ENCODE data around the gene RTL5. TPM values are rescaled to one million over a fixed set of nuclear protein-coding genes. Genes with fewer than 3 reads are reported as not detected.

RTL5 gene
- total RNA-seq, 1 donor from 2014 or later = 3.1 TPM

DNA sequence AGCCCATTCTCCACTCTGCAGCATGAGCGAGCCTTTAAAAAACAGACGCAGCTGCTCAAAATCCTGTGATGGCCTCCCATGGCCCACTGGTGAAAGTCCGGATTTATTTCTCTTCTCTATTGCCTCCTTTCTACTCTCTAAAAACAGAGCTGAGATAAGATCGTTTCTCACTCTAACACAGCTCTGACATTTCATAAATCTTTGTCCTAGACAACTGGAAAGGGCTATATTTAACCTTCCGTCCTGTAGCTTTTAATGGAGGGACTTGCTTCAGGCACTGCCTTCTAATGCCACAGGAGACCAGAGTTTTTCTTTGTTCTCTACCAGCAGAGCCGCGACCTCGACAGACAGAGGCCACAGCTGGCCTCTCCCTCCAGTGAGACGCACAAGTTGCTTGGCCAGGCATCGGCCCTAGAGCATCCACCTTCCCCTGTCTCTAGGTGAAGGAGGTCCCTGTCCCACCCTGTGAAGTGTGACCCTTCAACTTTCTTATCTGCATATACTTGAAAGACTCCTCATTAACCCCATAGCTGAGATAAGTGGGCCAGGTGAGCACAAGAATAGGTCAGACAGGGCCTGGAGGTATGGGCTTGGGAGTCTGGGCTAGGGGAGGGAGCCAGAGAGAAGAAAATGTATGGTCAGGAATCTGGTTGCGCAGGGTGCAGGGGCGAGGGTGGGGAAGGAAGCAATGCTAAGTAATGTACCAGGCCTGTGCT is 50.0 kb downstream of the RTL5 start:
- Histone ChIP-seq H3K9me3 (ENCODE audit: control insufficient read depth in 3 of 3, low read length in 3 of 3) (no peaks in the 10 kb centered on the region), H3K27ac (ENCODE audit: low read depth, low read length) (peak overlapping the region; percentile 3), H3K4me3 (ENCODE audit: low read length in 3 of 3) (peak overlapping the region in 1 of 3 donors; percentile 30), H3K9ac (ENCODE audit: low read depth in 1 of 3, low read length in 3 of 3) (peak overlapping the region in 2 of 3 donors; percentile 16), H3K4me1 (ENCODE audit: control insufficient read depth in 3 of 3, insufficient read depth in 3 of 3, low read length in 3 of 3) (peaks cover 15 to 24% (median 18%) of the 10 kb centered on the region in 3 donors), H3K36me3 (ENCODE audit: control insufficient read depth in 3 of 3, insufficient read depth in 3 of 3, low read length in 3 of 3) (no peaks in the 10 kb centered on the region), H3K27me3 (ENCODE audit: control insufficient read depth in 3 of 3, insufficient read depth in 3 of 3, low read length in 3 of 3) (peaks cover 0 to 6% (median 0%) of the 10 kb centered on the region in 3 donors)

GRCh38 chrX:72080800-72081199 is 50.9 kb downstream of the RTL5 start:
- Histone ChIP-seq H3K9ac (ENCODE audit: low read depth in 1 of 3, low read length in 3 of 3) (no peak overlapping the region), H3K36me3 (ENCODE audit: control insufficient read depth in 3 of 3, insufficient read depth in 3 of 3, low read length in 3 of 3) (no peaks in the 10 kb centered on the region), H3K4me1 (ENCODE audit: control insufficient read depth in 3 of 3, insufficient read depth in 3 of 3, low read length in 3 of 3) (peaks cover 15 to 24% (median 18%) of the 10 kb centered on the region in 3 donors), H3K27ac (ENCODE audit: low read depth, low read length) (no peak overlapping the region), H3K27me3 (ENCODE audit: control insufficient read depth in 3 of 3, insufficient read depth in 3 of 3, low read length in 3 of 3) (peaks cover 0 to 9% (median 0%) of the 10 kb centered on the region in 3 donors), H3K9me3 (ENCODE audit: control insufficient read depth in 3 of 3, low read length in 3 of 3) (no peaks in the 10 kb centered on the region), H3K4me3 (ENCODE audit: low read length in 3 of 3) (peak overlapping the region in 2 of 3 donors; percentile 22 to 35)

DNA sequence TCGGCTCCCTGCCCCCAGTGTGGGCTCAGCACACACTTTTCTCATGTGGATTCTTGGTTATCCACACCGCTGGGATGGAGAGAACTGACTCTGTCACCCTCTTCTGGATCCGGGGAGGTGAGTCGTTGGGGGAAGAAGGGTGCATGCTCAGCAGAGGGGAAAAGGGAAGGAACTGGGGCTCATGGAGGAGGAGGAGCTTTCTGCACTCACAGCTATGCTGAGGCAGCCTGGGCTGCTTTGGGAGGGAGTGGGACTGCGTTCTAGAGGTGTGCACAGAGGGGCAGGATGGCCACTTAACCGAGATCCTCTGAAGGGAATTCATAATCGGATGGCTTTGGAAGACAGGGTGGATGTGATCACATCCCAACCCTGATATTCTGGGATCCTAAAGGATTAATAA is 51.6 kb downstream of the RTL5 start:
- Histone ChIP-seq H3K4me3 (ENCODE audit: low read length in 3 of 3) (peak overlapping the region; percentile 34 to 54 (median 35)), H3K9me3 (ENCODE audit: control insufficient read depth in 3 of 3, low read length in 3 of 3) (no peaks in the 10 kb centered on the region), H3K4me1 (ENCODE audit: control insufficient read depth in 3 of 3, insufficient read depth in 3 of 3, low read length in 3 of 3) (peaks cover 15 to 24% (median 18%) of the 10 kb centered on the region in 3 donors), H3K27ac (ENCODE audit: low read depth, low read length) (peak overlapping the region; percentile 54), H3K27me3 (ENCODE audit: control insufficient read depth in 3 of 3, insufficient read depth in 3 of 3, low read length in 3 of 3) (peaks cover 0 to 9% (median 0%) of the 10 kb centered on the region in 3 donors), H3K9ac (ENCODE audit: low read depth in 1 of 3, low read length in 3 of 3) (peak overlapping the region in 1 of 3 donors; percentile 21), H3K36me3 (ENCODE audit: control insufficient read depth in 3 of 3, insufficient read depth in 3 of 3, low read length in 3 of 3) (no peaks in the 10 kb centered on the region)

DNA sequence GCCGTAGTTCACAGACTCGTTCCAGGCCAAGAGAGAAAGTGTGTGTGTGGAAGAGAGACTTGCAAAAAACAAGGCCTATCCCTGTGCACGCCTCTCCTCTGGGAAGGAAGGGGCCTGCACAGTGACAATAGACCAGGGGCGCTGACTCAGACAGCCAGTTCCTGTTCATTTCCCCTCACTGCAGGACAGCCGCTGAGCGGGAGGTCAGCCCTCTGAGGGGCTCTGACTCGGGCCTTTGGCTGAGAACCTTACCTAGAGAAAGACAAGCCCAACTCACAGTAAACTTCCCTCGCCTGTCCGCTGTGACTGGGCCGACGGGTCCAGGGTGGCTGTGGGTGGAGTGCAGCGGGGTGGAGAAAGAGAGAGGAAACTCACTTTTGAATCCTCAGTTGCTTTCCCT is 52.1 kb downstream of the RTL5 start:
- no peaks in the 10 kb centered on the region for H3K36me3 ChIP-seq (ENCODE audit: control insufficient read depth in 3 of 3, insufficient read depth in 3 of 3, low read length in 3 of 3)
- H3K9me3 ChIP-seq (ENCODE audit: control insufficient read depth in 3 of 3, low read length in 3 of 3) = no peaks in the 10 kb centered on the region
- peaks cover 15 to 24% (median 18%) of the 10 kb centered on the region in 3 donors for H3K4me1 ChIP-seq (ENCODE audit: control insufficient read depth in 3 of 3, insufficient read depth in 3 of 3, low read length in 3 of 3)
- H3K9ac ChIP-seq (ENCODE audit: low read depth in 1 of 3, low read length in 3 of 3) = peak overlapping the region in 1 of 3 donors; percentile 21
- H3K27ac ChIP-seq (ENCODE audit: low read depth, low read length) = peak overlapping the region; percentile 54
- peak overlapping the region in 2 of 3 donors; percentile 34 to 35 for H3K4me3 ChIP-seq (ENCODE audit: low read length in 3 of 3)
- peaks cover 0 to 9% (median 0%) of the 10 kb centered on the region in 3 donors for H3K27me3 ChIP-seq (ENCODE audit: control insufficient read depth in 3 of 3, insufficient read depth in 3 of 3, low read length in 3 of 3)

DNA sequence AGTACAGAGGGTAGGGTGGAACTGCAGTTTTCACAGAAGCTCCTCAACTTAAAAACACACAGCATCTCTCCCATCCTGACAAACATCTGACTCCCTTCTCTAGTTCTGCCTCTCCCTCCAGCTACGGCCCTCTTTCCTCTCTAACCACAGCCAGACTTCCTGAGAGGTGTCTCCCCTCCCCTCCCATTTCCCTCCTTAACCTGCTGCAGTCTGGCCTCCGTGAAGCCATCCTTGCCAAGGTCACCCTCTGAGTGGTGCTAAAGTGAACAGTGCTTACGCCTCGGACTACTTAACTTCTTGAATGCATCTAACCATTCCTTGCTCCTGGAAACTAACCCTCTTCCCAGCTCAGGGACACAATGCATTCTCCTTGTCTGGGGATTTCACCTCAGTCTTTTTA is 53.3 kb downstream of the RTL5 start:
- Histone ChIP-seq H3K27me3 (ENCODE audit: control insufficient read depth in 3 of 3, insufficient read depth in 3 of 3, low read length in 3 of 3) (peaks cover 0 to 10% (median 0%) of the 10 kb centered on the region in 3 donors), H3K27ac (ENCODE audit: low read depth, low read length) (peak overlapping the region; percentile 48), H3K36me3 (ENCODE audit: control insufficient read depth in 3 of 3, insufficient read depth in 3 of 3, low read length in 3 of 3) (no peaks in the 10 kb centered on the region), H3K4me1 (ENCODE audit: control insufficient read depth in 3 of 3, insufficient read depth in 3 of 3, low read length in 3 of 3) (peaks cover 15 to 24% (median 18%) of the 10 kb centered on the region in 3 donors), H3K9me3 (ENCODE audit: control insufficient read depth in 3 of 3, low read length in 3 of 3) (no peaks in the 10 kb centered on the region), H3K9ac (ENCODE audit: low read depth in 1 of 3, low read length in 3 of 3) (no peak overlapping the region), H3K4me3 (ENCODE audit: low read length in 3 of 3) (no peak overlapping the region)

Other genes starting within 250 kb of the RTL5 start
- 4.7 TPM for gene NHSL2, start 221.1 kb downstream of the RTL5 start, total RNA-seq
- gene PIN4, start 49.8 kb upstream of the RTL5 start, total RNA-seq = 13.0 TPM
- 0.52 TPM for gene ERCC6L, start 107.1 kb upstream of the RTL5 start, total RNA-seq
- 1,533 TPM for gene RPS4X, start 145.3 kb upstream of the RTL5 start, total RNA-seq
- 18.8 TPM for gene CITED1, start 174.0 kb upstream of the RTL5 start, total RNA-seq

All from skeletal muscle tissue (tissue), 4 donors.